ENCODE measurements around the gene CTTNBP2. TPM values are rescaled to one million over a fixed set of nuclear protein-coding genes. Genes with fewer than 3 reads are reported as not detected.

CTTNBP2 gene
- total RNA-seq, 1 donor from 2014 or later = 9.5 TPM

DNA sequence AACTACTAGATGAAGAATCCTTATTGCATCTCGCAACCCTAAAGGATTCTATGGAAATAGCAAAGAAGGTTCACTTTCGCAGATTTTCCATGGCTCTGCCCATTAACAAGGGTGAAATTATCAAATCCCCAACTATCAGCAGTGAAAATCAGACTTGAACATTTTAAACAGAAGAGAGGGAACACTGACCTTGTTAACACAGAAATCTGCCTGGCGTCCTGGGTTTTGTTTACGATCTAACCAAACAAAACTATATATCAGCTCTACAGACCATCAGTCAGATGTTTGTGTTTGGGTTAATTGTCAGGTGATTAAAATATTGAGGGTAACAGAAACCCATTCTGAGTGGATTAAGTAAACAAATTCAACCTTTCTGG, 1.9 kb downstream of the CTTNBP2 start:
- Mint-ChIP-seq H3K9me3 (ENCODE audit: low read depth) (no peaks in the 10 kb centered on the region), H3K4me3 (ENCODE audit: low read depth) (peak overlapping the region; percentile 90), H3K27ac (no peak overlapping the region), H3K4me1 (ENCODE audit: low read depth) (peaks cover 16% of the 10 kb centered on the region), H3K36me3 (ENCODE audit: insufficient read depth) (no peaks in the 10 kb centered on the region), H3K27me3 (peaks cover 39% of the 10 kb centered on the region)
- TF ChIP-seq, protein P1, sequence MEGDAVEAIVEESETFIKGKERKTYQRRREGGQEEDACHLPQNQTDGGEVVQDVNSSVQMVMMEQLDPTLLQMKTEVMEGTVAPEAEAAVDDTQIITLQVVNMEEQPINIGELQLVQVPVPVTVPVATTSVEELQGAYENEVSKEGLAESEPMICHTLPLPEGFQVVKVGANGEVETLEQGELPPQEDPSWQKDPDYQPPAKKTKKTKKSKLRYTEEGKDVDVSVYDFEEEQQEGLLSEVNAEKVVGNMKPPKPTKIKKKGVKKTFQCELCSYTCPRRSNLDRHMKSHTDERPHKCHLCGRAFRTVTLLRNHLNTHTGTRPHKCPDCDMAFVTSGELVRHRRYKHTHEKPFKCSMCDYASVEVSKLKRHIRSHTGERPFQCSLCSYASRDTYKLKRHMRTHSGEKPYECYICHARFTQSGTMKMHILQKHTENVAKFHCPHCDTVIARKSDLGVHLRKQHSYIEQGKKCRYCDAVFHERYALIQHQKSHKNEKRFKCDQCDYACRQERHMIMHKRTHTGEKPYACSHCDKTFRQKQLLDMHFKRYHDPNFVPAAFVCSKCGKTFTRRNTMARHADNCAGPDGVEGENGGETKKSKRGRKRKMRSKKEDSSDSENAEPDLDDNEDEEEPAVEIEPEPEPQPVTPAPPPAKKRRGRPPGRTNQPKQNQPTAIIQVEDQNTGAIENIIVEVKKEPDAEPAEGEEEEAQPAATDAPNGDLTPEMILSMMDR (IDR thresholded peaks at IDR 0.05; ENCODE audit: unreplicated experiment) = no peak
- no peak for DNase-seq (ENCODE audit: low spot score, unreplicated experiment)

GRCh38 chr7:117870448-117871130, 2.7 kb downstream of the CTTNBP2 start:
- Mint-ChIP-seq H3K9me3 (ENCODE audit: low read depth) (no peaks in the 10 kb centered on the region), H3K36me3 (ENCODE audit: insufficient read depth) (no peaks in the 10 kb centered on the region), H3K27me3 (peaks cover 39% of the 10 kb centered on the region), H3K4me3 (ENCODE audit: low read depth) (no peak overlapping the region), H3K27ac (no peak overlapping the region), H3K4me1 (ENCODE audit: low read depth) (peaks cover 16% of the 10 kb centered on the region)
- no peak for DNase-seq (ENCODE audit: low spot score, unreplicated experiment)
- TF ChIP-seq, protein P1 (IDR thresholded peaks at IDR 0.05; ENCODE audit: unreplicated experiment) = no peak

- Mint-ChIP-seq H3K27me3 (peaks cover 32% of the 10 kb centered on the region), H3K4me3 (ENCODE audit: low read depth) (no peak overlapping the region)
These were observed 3.9 kb downstream of the CTTNBP2 start for GRCh38 chr7:117869374-117869773.

DNA sequence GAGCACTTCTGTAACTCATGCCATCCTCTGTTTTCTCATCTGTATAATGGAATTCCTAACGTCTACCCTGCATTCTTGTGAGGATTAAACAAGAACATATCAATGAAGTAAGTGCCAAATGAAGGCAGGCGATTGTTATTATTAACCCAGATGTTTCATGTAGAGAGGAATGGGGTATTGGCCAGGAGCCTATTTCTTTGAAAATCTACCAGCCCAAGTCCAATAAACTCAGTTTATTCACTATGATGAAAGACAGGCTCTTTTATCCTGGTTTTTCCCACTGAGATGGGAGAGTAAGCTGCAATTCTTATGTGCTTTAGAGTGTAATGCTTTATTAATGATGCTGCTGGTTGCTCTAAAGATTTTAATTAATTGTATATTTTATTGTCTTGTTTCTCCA, 9.6 kb downstream of the CTTNBP2 start:
- no peak overlapping the region for H3K4me3 Mint-ChIP-seq (ENCODE audit: low read depth)

More at GRCh38 chr7:117869374-117869773, 3.9 kb downstream of the CTTNBP2 start:
- no peaks in the 10 kb centered on the region for H3K36me3 Mint-ChIP-seq (ENCODE audit: insufficient read depth)
- no peaks in the 10 kb centered on the region for H3K9me3 Mint-ChIP-seq (ENCODE audit: low read depth)
- no peak for DNase-seq (ENCODE audit: low spot score, unreplicated experiment)
- TF ChIP-seq, protein P1 (IDR thresholded peaks at IDR 0.05; ENCODE audit: unreplicated experiment) = no peak
- no peak overlapping the region for H3K27ac Mint-ChIP-seq
- peaks cover 13% of the 10 kb centered on the region for H3K4me1 Mint-ChIP-seq (ENCODE audit: low read depth)

DNA sequence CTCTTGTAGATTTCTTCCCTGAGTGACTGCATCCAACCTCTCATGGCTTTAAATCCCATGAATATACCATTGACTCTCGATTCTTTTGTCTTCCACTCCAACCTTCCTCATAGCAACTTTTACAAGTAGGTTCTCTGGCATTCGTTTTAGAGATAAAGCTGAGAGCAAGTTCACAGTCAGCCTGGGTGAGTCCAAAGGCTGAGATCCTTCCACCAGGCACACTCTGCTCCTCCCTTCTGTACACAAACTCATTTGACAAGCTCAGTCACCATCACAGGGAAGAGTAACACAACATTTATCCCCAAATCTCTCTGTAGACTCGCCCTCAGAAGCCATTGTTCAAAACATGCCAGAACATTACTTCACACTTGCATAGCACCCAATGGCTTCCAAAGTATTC, 10.9 kb downstream of the CTTNBP2 start:
- Mint-ChIP-seq H3K36me3 (ENCODE audit: insufficient read depth) (peaks cover 9% of the 10 kb centered on the region), H3K9me3 (ENCODE audit: low read depth) (no peaks in the 10 kb centered on the region), H3K4me1 (ENCODE audit: low read depth) (peaks cover 6% of the 10 kb centered on the region), H3K27ac (no peak overlapping the region), H3K4me3 (ENCODE audit: low read depth) (no peak overlapping the region), H3K27me3 (no peaks in the 10 kb centered on the region)
- TF ChIP-seq, protein P1 (IDR thresholded peaks at IDR 0.05; ENCODE audit: unreplicated experiment) = no peak
- DNase-seq (ENCODE audit: low spot score, unreplicated experiment) = no peak

More for the DNA sequence above, 9.6 kb downstream of the CTTNBP2 start:
- H3K36me3 Mint-ChIP-seq (ENCODE audit: insufficient read depth) = peaks cover 9% of the 10 kb centered on the region
- no peak overlapping the region for H3K27ac Mint-ChIP-seq
- H3K27me3 Mint-ChIP-seq = no peaks in the 10 kb centered on the region
- no peaks in the 10 kb centered on the region for H3K9me3 Mint-ChIP-seq (ENCODE audit: low read depth)
- TF ChIP-seq, protein P1 (IDR thresholded peaks at IDR 0.05; ENCODE audit: unreplicated experiment) = no peak
- peaks cover 6% of the 10 kb centered on the region for H3K4me1 Mint-ChIP-seq (ENCODE audit: low read depth)
- DNase-seq (ENCODE audit: low spot score, unreplicated experiment) = no peak
